Measurements from ENCODE around the gene FAM50A.

FAM50A gene

DNA sequence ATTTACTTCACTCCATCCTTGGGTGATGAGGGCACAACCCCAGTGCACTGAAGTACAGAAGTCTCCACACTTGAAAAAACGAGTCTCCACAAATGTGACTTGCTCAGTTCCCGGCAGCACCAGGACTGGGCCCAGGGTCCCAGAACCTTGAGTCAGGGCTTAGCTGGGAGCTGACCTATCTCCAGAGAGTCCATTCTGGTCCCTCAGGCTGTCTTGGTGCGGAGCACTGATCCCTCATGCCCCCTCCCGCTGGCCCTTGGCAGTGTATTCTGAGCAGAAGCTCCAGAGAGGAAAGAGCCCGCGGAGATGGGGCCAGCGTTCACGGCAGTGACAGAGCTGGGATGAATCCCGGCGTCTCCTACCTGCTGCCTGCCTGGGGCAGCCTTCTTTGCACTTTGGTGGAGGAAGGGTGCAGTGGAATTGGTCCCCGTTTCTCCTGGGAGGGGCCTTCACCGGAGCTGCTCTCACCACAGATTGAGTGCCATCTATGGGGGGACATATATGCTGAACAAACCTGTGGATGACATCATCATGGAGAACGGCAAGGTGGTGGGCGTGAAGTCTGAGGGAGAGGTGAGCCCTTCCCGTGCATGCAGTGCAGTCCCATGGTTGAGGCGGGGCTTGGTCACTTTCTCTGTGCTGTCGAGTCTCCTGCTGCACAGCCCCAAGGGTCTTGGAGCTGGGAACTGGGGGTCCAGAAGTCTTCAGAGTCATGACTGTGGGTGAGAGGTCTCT is 3.2 kb upstream of the FAM50A start:
- DNase-seq = no peak

DNA sequence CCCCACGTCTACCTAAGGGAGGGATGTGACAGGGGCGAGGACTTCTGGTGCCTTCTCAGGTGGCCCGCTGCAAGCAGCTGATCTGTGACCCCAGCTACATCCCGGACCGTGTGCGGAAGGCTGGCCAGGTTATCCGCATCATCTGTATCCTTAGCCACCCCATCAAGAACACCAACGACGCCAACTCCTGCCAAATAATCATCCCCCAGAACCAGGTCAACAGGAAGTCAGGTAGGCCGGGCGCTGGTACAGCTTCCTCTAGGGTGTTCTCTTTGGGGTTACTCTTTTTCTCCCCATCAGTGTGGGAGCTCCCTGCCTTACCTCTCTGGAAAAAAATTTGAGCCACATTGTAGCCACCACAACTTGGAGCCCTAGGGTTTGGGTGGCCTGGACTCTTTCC is 2.4 kb upstream of the FAM50A start:
- no peak for DNase-seq

- DNase-seq = no peak
Observed at GRCh38 chrX:154441984-154442707, 1.8 kb upstream of the FAM50A start.

DNA sequence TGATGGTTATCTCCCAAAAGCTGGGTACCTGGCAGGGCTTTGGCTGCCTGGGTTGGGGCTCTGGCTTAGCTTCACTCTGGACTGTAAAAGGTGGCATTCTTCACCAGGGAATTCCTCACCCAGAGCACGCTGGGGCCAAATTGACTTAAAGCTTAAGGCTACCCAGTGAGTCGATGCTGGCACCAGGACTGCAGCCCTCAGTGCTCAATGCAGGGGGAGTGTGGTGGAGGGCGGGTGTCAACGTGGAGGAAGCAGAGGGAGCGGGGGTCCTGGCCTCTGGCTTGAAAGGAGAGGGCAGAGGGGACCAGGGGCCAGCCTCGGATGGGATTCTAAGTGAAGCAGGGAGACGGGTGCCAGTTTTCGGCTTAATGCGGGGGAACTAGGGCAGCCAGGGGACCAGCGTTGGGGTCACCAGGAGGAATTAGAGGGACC is 446 bp upstream of the FAM50A start:
- DNase-seq = no peak

GRCh38 chrX:154444755-154445246 is 860 bp downstream of the FAM50A start:
- DNase-seq = no peak

DNA sequence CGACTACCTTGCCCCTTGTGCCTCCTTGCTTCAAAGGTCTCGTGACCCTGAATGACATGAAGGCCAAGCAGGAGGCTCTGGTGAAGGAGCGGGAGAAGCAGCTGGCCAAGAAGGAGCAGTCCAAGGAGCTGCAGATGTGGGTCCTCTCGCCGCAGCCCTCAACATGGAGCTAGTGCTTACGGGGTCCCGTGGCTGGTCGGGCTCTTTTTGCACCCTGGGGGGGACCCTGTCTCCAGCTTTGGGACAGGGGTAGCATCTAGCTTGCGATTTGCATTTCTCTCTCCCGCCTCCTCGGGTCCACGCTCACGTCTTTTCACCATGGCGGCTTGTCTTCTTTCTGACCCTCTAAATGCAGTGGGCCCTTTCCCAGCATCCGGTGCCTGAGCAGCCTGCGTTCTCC is 1.8 kb downstream of the FAM50A start:
- DNase-seq = no peak

GRCh38 chrX:154446430-154446829 is 2.5 kb downstream of the FAM50A start:
- no peak for DNase-seq

- no peak for DNase-seq
Observed at GRCh38 chrX:154448484-154448883, 4.5 kb downstream of the FAM50A start.

DNA sequence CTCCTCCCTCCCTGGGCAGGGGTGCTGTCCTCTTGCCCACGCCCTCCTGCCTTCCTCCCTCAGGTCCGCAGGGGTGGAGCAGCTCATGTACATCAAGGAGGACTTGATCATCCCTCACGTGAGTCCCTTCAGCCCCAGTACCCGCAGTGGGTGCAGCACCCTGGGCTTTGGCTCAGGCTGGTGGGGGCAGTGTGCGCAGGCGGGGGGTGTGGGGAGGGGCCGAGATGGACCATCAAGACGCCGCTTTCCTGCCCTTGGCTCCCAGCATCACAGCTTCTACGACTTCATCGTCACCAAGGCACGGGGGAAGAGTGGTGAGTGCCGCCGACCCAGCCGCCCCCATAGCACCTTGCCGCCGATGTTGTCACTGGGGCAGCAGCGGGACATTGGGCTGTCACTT is 5.7 kb downstream of the FAM50A start:
- DNase-seq = no peak

DNA sequence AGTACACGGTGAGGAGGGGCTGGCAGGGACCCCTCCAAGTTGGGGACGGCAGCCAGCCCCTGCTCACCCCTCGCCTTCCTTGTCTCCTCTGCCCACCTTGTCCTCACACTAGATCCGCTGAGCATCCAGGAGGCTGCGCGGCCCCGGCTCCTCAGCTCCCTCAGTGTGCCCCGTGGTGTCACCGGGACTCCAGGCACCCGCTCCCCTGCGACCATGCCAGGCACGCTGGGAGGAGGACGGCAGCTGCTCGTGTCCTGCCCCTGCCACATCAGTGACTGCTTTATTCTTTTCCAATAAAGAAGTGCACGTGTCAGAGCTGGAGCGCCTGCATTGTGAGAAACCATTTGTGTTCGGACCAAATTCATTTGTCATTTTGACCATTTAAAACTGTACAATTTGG is 6.4 kb downstream of the FAM50A start:
- no peak for DNase-seq

DNA sequence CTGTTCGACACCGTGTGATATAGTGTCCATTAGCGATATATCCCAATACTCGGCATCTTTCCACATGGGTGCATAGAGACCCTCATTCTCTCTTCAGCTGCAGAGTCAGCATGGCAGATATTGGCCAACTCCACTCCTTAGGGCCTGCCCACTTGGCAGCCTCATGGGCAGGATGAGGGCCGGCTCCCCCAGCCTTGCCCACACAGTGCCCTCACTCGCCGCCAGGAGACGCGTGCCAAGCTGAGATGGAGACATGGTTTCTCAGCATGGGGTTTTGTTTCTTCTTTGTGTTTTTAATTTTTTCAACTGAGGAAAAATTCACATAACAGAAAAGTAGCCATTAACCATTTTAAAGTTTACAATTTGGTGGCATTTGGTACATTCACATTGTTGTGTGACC is 8.9 kb downstream of the FAM50A start:
- no peak for DNase-seq

GRCh38 chrX:154457491-154458115 is 13.7 kb downstream of the FAM50A start:
- DNase-seq = peak; percentile 85

- DNase-seq = peak; percentile 88
Observed at GRCh38 chrX:154458116-154458953, 14.4 kb downstream of the FAM50A start, which contains the start of gene PLXNA3. Gene PLXNA3 (plus strand): TSS chrX:154458281. CDS start chrX:154460184, 1,903 bp downstream.

DNA sequence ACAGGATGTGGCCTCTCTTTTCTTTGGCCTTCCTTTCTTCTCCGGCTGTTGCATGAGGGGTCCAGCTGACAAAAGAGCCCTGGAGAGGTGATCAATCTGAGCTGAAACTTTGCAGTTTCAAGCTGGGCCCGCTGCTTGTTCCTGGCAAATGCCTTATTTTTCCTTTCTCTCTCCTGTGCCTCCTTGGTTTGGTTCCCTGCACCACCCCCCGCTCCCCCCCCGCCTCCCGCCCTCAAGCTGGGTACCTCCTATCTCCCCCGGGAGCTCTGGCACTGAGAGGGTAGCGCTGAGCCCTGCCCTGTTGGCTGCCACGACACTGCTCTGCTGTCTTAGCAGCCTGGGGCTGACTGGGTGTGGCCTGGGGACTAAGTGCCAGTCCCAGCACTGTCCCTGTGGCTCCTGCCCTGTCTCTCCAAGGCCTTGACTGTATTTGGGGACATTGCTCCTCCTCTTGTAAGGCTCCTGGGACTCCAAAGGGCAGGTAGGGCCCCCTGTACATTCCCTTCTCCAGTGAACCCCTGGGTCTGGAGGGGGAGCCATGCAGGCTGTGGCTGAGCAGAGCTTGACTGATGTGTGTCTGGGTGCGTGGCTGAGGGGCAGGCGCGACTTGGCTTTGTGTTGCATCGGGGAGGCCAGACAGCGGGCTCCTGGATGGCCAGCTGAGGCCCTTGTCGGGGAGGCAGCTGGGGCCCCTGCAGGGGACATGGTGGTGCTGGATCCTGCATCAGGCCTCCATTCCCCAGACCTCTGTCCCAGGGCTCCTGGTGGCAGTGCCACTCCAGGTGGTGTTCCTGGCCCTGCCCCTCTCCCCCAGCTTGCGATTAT is 15.2 kb downstream of the FAM50A start:
- no peak for DNase-seq

GRCh38 chrX:154459832-154460231 is 15.9 kb downstream of the FAM50A start:
- no peak for DNase-seq

DNA sequence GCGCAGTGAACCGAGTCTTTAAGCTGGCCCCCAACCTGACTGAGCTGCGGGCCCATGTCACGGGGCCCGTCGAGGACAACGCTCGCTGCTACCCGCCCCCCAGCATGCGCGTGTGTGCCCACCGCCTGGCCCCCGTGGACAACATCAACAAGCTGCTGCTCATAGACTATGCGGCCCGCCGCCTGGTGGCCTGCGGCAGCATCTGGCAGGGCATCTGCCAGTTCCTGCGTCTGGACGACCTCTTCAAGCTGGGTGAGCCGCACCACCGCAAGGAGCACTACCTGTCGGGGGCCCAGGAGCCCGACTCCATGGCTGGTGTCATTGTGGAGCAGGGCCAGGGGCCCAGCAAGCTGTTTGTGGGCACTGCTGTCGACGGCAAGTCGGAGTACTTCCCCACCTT is 16.4 kb downstream of the FAM50A start:
- no peak for DNase-seq

- no peak for DNase-seq
Observed at GRCh38 chrX:154462396-154462795, 18.5 kb downstream of the FAM50A start.

- DNase-seq = no peak
Observed at GRCh38 chrX:154463611-154464220, 19.8 kb downstream of the FAM50A start.

GRCh38 chrX:154464806-154465365 is 20.9 kb downstream of the FAM50A start:
- DNase-seq = no peak

GRCh38 chrX:154465601-154466000 is 21.7 kb downstream of the FAM50A start:
- DNase-seq = no peak

DNA sequence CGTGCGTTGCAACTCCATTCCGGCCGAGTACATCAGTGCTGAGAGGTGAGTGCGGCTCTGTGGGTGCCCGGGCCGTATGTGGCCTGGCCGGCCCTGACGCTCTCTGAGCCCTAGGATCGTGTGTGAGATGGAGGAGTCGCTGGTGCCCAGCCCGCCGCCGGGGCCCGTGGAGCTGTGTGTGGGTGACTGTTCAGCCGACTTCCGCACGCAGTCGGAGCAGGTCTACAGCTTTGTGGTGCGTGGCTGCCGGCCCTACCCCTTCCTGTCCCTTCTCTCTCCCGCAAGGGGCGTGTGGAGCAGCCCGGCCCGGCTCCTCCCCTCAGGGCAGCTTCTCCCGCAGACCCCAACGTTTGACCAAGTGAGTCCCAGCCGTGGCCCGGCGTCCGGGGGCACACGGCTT is 22.1 kb downstream of the FAM50A start:
- DNase-seq = no peak

All from activated effector memory CD4-positive, alpha-beta T cell treated with anti-CD3 and anti-CD28 coated beads, Interleukin-2, amount 50 U/mL, for 16 hours (primary cell).